Measurements from ENCODE around the gene GLB1L2.

GRCh38 chr11:134410766-134411165 lies 79.0 kb downstream of the GLB1L2 start:
- no peak for TF ChIP-seq POLR2AphosphoS5 (IDR thresholded peaks at IDR 0.05; ENCODE audit: low read depth, low read length)
- no peak for TF ChIP-seq POLR2A (IDR thresholded peaks at IDR 0.05; ENCODE audit: low read depth, low read length)
- no peak for TF ChIP-seq POU2F2 (IDR thresholded peaks at IDR 0.05; ENCODE audit: low read depth, low read length)
- no peak for TF ChIP-seq TAF1 (IDR thresholded peaks at IDR 0.05; ENCODE audit: low read depth, low read length)
- TF ChIP-seq SPI1 (IDR thresholded peaks at IDR 0.05; ENCODE audit: low read depth, low read length) = no peak
